CMK (cell line): ENCODE measurements around the gene MEDAG.

ENCODE experiments used
- DNase-seq: peaks from one replicate; pipeline ENCODE4 v3.0.0-alpha.2; 2010; ENCODE audit warnings: low read depth

Gene MEDAG

DNA sequence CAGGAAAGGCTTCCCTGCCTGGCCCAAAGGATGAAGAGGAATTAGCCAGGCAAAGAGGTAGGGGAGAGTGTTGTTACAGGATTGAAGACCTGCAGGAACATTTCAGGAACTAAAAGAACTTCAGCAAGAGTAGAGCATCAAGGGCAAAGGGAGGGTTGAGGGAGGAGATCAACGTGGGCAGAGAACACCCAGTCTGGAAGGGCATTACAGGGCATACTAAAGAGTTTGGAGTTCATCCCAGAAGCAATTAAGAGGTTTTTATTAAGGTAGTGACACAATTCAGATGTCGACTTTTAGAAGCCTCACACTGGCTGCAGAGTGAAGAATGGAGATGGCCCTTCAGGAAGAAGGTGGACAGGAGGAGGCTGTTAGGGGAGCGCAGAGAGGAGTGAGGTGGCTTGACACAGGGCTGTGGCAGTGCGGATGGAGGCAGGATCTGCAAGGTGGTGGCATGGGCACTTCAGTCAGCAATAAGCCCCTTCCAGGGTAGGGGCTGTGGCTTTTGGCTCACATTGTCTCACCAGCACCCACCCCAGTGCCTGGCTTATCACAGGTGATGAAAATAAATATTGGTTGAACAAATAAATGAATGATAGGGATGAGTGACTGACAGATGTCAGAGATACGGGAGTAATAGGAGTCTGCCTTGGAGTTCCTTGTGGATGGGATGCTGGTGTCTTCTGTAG lies 51.3 kb downstream of the MEDAG start:
- no peak for DNase-seq

DNA sequence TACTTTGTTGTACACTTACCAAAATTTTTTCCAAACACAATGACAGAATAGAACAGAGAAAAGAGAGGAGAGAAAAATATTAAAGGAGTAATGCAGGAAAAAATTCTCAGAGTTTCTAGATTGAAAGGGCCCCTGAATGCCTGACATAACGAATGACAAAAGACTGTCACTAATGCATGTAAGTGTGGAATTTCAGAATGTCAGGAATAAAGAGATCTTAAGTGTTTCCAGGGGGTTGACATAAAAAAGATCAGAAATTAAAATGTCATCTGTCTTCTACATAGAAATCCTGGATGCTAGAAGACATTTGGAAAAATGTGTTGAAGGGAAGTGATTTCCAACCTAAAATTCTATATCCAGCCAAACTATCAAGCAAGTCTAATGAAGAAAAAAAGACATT lies 53.6 kb downstream of the MEDAG start:
- no peak for DNase-seq

DNA sequence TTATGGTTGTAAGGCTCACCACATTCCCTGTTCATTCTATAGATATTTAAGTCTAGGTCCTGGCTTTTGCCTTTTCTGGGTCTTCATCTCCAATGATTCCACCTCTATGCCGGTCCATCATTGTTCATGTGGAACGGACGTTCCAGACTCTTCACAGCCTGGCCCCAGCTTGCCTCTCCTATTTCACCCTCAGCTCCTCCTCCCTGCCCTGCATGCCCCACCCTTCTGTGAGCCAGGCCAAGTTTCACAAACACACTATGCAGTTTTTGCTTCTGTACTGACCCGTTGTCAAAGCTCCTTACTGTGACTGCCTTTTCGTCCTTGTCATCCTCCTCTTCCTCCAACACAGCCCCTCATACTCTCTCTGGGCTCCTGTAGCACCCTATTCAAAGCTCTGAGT lies 57.7 kb downstream of the MEDAG start:
- DNase-seq = no peak

DNA sequence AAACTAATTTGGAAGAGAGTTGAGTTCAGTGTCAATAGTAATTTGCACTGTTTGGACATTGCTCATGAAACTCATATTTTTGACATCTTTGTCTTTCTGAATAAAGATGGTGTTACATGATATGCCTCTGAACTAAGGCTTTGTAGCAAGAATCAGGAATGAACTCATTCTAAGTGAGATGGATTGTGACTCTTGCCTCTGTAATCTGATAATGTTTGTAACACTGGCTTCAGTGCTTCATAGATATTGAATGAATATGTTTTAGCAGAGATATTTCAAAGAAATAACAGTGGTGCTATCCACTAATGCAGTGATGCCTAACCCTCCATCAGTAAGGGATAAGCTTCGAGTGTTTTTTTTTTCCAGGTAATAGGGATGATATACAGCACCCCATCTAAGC lies 59.3 kb downstream of the MEDAG start:
- DNase-seq = no peak

DNA sequence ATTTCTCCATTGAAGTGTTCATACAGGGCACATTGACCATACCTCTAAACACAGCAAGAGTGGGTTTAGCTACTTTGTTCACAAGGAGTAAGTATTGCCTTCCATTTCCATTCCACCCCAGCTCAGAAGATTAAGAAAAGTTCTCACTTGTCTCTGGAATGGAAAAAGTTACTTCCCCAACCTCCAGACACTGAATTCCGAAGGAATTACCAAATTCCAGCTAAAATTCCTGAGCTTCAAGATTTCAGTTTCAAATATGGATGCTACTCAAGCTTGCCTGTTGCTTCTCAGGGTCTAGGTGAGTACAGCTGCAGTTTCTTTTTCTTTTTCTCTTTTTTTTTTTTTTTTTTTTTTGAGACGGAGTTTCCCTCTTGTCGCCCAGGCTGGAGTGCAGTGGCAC lies 60.0 kb downstream of the MEDAG start:
- no peak for DNase-seq

DNA sequence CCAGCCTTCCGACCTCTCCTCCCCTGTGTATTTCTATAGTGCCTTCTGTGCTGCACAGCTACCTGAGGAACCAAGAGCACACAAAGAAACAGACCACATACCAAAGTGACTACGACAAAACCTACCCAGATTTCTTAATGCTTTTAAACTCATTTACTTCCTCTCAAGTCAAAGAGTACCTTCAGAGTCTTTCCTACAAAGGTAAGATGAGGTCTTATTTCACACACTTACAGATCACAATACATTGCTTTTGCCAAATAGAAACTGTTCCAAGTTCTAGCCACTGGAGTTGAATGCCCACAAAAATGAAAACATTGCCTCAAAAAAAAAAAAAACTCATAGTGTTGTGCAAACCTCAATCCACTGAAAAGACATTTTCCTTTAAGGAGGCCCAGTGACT lies 62.8 kb downstream of the MEDAG start:
- DNase-seq = no peak

DNA sequence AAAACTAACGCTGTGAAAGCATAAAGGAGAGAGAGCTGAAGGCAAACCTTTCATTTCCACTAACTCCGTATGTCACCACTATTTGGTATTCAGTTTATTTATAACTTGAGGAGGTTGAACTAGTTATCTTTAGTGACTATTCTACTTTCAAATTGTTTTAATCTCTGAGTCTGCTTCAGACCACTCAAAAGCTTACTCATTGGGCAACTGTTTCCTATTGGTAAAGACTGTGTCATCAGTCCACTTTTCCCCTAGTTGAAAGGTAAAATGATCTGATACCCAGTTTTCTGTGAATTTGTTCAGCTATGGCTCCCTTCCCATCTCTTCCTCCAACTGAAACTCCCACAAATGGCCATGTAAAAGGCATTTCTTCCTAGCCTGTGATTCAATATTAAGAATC lies 65.5 kb downstream of the MEDAG start:
- DNase-seq = no peak

DNA sequence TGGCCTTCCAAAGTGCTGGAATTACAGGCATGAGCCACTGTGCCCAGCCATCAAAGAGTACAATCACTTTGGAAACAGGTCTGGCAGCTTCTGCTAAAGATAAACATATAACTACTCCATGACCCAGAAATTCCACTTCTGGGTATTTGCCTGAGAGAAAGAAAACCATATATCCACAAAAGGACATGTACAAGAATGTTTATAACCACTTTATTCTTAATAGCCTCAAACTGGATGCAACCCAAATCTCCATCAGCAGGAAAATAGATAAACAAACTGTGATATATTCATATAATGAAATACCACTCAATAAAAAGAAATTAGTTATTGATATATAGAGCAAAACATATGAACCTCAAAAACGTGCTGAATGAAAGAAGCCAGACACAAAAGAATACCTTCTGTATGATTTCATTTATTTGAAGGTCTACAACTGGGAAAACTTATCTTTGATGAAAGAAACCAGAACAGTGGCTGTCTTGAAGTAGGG lies 66.9 kb downstream of the MEDAG start:
- DNase-seq = no peak

DNA sequence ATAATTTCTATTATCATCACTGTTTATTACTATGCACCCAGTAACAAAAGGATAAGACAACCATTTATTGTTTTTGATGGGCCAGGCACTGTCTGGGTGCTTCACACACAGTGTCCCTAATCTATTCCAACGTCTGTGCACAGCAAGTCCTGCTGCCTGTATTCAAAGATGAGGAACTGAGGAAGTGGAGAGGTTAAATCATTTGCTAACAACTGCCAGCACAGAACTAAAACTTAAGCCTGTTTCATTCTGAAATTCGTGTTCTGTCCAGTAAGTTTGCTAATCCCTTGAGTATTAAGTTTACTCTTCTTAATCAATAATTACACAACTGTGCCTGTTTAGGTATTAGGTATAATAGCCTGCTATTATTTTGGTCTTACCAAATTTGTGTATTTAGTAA lies 68.3 kb downstream of the MEDAG start:
- no peak for DNase-seq
